NCI-H1436 (cell line): ENCODE results near the gene THOC5.
"Not testable (repeated sequence)": the region's sequence is repeated elsewhere in the genome, so short reads cannot be mapped to it uniquely, and the experiment has no call there.

Experiments
- DNase-seq: peaks from one replicate; lab custom pipeline; 2025; lab: John Stamatoyannopoulos, UW

THOC5 gene

DNA sequence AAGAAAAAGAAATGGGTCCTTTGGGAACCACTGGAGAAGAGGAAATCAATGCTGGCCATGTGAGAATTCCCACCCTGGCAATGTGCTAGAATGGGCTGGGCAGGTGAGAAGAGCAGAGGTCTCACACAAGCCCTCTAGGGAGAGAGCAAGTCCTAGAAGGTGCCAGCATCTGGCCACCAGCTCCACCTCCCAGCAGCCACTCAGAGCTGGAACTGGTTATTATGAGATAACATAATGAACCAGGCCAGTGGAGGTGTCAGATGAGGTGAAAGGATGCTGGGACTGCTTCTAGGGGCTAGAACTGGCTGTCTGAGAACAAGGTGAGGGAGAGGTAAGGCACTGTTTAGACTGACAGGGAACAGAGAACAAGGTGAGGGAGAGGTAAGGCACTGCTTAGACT is 44.3 kb downstream of the THOC5 start:
- DNase-seq: no peak

DNA sequence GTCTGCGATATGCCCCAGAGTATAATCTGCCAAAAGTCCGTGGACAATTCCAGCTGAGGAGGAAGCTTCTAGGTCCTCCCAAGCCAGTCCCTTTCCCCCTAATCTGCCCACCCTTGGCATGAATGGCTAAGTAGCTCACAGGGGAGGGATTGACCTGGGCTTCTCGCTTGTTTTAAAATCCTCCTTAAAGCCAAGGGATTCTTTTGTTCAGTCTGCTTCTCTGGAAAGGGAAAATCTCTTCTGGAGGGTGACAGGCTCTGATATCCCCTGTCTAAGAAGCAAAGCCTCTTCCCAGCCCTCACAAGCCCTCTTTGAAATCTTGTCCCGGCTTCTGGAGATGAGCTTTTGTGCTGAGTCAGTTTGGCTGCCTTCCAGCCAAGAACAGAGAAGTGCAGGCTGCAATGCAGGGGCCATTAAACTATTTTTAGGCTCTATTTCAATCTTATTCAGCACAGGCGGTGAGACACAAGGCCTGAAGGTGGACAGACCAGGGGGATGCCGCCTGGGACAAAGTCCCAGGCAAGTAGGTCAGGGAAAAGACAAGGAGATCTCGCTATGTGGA is 49.7 kb downstream of the THOC5 start:
- no peak for DNase-seq

DNA sequence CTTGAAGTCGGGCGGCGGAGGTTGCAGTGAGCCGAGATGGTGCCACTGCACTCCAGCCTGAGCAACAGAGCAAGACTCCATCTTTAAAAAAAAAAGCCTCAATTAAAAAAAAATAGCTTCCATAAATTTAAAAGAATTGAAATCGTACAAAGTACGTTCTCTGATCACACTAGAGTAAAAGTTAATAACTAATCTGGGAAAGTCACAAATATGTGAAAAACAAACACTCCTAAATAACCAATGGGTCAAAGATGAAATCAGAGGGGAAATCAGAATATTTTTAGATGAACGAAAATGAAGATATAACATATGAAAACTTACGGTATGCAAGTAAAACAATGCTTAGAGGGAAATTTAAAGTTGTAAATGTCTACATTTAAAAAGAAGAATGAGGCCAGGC is 53.7 kb downstream of the THOC5 start:
- no peak for DNase-seq

DNA sequence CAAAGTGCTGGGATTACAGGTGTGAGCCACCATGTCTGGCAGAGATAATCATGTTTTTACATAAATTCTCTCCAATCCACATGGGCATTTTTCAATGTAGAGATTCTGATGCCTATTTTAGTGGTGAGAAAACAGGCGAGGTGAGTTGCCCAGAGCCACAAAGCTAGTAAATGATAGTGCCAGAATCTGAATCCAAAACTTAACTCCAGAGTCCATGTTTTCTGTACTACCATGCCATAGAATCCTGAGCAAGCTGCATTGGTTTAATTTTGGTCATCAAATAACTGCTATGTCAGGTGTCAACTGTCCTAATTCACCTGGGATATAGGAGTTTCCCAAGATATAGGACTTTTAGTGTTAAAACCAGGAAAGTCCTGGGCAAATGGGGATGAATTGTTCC is 59.9 kb downstream of the THOC5 start:
- no peak for DNase-seq

DNA sequence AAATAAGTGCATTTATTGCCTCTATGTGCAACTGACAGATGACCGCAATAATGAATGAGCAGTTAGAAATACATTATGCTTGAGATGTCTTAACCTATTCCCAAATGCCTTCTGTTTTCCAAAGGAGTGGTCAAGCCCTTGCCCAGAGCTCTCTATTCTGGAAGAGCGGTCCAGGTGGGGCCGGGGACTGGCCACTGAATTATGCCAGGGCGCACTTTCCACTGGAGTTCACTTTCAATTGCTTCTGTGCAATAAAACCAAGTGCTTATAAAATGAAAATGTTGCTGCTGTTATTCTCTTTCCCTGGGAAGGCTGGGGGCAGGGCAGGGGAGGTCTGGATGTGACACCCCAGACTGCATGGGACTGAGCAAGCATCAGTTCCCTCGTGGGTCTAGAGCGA is 62.5 kb downstream of the THOC5 start:
- DNase-seq: no peak

DNA sequence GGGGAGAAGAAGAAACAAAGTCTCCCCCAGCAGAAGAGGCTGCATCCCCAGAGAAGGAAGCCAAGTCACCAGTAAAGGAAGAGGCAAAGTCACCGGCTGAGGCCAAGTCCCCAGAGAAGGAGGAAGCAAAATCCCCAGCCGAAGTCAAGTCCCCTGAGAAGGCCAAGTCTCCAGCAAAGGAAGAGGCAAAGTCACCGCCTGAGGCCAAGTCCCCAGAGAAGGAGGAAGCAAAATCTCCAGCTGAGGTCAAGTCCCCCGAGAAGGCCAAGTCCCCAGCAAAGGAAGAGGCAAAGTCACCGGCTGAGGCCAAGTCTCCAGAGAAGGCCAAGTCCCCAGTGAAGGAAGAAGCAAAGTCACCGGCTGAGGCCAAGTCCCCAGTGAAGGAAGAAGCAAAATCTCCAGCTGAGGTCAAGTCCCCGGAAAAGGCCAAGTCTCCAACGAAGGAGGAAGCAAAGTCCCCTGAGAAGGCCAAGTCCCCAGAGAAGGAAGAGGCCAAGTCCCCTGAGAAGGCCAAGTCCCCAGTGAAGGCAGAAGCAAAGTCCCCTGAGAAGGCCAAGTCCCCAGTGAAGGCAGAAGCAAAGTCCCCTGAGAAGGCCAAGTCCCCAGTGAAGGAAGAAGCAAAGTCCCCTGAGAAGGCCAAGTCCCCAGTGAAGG is 64.3 kb downstream of the THOC5 start:
- DNase-seq: not testable (repeated sequence)

DNA sequence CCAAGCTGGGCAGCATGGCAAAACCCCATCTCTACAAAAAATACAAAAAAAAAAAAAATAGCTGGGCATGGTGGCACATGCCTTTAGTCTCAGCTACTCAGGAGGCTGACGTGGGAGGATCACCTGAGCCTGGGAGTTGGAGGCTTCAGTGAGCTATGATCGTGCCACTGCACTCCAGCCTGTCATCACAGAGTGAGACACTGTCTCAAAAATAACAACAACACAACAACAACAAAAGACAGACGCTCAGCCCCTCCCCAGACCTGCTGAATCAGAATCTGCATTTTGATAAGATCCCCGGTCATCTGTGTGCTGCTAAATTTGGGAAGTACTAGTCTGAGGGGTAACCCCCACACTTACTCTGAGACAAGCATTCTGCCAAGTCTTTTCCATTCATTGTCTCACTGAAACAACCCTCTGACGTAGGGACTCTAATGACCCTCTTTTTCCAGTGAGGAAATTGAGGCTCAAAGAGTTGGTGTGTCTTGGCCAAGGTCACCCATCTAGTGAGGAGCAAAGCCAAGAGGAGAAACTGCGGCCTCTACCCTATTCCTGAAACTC is 66.1 kb downstream of the THOC5 start:
- no peak for DNase-seq

DNA sequence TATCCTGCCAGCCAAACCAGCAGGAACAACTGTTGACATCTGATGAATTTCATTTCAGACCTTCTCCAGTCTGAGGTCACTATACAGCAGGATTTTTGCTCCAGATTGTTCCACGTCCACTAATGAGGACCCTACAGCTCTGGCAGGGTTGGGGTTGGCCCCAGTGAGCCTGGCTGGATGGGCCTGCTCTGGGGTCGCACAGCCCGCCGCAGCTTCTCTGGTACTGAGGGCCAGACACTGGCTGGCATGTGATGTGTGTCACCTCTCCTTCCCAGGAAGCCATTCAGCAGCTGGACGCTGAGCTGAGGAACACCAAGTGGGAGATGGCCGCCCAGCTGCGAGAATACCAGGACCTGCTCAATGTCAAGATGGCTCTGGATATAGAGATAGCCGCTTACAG is 68.1 kb downstream of the THOC5 start:
- DNase-seq: no peak

DNA sequence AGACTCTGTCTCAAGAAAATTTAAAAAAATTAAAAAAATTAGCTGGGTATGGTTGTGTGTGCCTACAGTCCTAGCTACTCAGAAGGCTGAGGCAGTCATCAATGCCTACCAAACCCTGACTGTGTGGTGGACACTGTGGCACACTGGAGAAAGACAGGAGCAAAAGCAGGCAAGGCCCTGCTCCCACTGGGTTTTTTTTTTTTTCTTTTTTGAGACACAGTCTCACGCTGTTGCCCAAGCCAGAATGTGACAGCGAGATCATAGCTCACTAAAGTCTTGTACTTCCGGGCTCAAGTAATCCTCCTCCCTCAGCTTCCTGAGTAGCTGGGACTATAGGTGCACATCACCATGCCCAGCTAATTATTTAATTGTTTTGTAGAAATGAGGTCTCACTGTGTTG is 68.9 kb downstream of the THOC5 start:
- no peak for DNase-seq

DNA sequence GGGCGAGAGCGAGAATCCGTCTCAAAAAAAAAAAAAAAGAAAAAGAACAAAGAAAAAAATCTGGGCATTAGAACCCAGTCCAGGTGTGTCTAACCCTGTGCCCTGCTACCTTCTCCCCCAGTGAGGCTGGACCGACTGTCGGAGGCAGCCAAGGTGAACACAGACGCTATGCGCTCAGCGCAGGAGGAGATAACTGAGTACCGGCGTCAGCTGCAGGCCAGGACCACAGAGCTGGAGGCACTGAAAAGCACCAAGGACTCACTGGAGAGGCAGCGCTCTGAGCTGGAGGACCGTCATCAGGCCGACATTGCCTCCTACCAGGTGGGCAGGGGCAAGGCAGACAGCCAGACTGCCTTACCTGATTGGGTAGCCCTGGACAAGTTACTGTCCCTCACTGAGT is 70.3 kb downstream of the THOC5 start:
- DNase-seq: no peak

DNA sequence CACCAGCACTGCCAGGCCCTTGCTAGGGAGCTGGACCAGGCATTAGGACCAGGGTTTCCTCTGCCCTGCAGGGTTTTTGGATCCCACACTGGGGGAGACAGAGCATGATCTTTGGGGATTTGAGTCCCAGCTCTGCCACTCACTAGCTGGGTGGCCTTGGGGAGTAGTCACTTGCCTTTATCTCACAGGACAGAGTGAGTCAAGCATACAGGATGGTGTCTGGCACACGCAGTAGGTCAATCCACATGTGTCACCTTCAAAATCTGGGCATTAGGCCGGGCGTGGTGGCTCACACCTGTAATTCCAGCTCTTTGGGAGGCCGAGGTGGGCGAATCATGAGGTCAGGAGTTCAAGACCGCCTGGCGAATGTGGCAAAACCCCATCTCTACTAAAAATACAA is 70.8 kb downstream of the THOC5 start:
- DNase-seq: no peak

DNA sequence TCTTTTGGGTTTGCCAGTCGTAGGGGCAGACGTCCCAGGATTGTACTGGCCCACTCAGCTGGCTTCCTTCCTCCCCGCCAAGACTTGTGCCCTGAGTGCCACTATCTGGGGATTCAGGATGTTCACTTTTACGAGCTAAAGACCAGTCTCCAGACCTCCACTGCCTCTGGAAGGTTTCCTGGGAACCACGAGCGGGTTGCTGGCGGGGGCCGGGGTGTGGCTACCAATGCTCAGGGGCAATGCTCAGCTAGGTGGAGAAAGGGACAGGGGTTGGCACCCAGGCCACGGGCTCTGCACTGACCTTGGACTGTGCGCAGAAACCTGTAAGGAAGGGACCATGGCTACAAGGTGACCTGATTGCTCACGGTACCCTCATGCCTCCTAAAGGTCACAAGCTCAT is 71.3 kb downstream of the THOC5 start:
- DNase-seq: no peak

DNA sequence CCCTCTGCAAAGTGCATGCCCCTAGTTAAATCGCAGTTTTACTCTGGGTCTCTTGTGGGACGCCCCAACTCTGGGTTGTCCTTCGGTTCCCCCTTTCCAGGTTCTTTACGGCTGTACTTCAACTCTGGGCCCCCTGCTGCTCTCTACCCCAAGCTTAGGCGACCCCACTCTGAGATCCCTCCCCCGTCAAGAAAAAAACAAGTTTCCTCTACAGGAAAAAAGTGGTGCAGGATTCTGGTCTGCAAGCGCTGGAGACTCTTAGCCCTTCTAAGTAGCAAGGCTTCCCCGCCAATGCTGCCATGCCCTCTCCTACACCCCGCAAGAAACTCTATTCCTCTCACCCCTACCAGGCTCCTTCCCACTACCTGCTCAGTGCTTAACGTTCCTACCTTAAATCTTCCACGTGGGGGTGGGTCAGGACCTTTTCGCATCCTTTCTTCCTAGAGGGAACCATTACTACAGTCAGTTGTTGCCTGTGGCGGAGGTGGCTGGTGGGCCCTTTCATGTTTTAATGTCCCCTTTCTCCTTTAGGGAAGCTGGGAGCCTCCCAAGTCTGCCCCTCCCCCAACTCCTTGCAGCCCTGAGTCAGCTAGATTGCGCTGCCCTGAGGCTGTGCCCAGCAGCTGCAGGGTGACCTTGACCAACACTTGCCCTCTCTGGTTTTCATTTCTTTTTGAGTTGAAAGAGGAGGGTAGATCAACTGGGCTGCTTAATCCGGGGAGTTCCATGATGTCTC is 72.1 kb downstream of the THOC5 start:
- DNase-seq: no peak

DNA sequence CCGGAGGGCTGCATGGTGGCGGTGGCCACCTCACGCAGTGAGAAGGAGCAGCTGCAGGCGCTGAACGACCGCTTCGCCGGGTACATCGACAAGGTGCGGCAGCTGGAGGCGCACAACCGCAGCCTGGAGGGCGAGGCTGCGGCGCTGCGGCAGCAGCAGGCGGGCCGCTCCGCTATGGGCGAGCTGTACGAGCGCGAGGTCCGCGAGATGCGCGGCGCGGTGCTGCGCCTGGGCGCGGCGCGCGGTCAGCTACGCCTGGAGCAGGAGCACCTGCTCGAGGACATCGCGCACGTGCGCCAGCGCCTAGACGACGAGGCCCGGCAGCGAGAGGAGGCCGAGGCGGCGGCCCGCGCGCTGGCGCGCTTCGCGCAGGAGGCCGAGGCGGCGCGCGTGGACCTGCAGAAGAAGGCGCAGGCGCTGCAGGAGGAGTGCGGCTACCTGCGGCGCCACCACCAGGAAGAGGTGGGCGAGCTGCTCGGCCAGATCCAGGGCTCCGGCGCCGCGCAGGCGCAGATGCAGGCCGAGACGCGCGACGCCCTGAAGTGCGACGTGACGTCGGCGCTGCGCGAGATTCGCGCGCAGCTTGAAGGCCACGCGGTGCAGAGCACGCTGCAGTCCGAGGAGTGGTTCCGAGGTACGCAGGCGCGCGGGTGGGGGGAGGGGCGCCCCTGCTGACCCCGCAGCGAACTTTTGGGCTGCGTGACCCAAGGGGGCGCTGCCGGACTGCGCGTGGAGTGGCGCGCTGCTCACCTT is 72.9 kb downstream of the THOC5 start:
- DNase-seq: no peak

DNA sequence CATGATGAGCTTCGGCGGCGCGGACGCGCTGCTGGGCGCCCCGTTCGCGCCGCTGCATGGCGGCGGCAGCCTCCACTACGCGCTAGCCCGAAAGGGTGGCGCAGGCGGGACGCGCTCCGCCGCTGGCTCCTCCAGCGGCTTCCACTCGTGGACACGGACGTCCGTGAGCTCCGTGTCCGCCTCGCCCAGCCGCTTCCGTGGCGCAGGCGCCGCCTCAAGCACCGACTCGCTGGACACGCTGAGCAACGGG is 73.4 kb downstream of the THOC5 start:
- DNase-seq: no peak

DNA sequence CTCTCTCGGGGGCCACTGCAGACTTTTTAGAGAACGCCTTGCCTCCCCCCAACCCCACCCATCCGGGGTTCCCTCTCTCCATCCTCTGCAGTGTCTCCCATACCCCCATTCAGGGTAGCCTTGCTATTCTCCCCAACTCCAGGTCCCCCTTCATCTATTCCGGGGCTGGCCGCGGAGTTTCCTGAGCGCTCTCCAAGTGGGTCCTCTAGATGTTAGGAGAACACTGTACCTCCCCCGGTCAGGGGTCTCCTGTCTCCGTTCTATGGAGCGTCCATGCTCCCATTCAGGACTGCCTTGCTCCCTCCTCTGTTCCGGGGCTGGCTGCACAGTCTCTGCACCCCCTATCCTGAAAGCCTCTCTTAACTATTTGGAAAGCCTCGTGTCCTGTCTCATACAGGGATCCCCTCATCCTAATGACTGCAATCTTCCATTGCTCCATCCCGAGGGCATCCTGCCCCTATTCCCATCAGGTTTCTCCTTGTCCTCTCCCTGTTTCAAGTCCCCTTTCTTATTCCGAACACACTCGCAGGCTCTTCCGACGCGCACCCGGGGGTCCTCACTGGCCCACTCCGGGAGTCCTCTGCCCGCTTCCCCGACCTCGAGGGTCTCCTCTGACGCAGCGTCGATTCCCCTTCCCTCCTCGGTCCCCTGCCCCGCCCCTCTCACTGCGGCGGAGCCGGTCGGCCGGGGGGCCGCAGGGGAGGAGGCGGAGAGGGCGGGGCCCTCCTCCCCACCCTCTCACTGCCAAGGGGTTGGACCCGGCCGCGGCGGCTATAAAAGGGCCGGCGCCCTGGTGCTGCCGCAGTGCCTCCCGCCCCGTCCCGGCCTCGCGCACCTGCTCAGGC is 73.9 kb downstream of the THOC5 start, which contains the start of gene NEFH:
Gene NEFH, plus strand, starts transcription at position 802 of the 845 bp plus-strand sequence. CDS start 45 bp downstream, outside the sequence.
- DNase-seq: peak; percentile 78

DNA sequence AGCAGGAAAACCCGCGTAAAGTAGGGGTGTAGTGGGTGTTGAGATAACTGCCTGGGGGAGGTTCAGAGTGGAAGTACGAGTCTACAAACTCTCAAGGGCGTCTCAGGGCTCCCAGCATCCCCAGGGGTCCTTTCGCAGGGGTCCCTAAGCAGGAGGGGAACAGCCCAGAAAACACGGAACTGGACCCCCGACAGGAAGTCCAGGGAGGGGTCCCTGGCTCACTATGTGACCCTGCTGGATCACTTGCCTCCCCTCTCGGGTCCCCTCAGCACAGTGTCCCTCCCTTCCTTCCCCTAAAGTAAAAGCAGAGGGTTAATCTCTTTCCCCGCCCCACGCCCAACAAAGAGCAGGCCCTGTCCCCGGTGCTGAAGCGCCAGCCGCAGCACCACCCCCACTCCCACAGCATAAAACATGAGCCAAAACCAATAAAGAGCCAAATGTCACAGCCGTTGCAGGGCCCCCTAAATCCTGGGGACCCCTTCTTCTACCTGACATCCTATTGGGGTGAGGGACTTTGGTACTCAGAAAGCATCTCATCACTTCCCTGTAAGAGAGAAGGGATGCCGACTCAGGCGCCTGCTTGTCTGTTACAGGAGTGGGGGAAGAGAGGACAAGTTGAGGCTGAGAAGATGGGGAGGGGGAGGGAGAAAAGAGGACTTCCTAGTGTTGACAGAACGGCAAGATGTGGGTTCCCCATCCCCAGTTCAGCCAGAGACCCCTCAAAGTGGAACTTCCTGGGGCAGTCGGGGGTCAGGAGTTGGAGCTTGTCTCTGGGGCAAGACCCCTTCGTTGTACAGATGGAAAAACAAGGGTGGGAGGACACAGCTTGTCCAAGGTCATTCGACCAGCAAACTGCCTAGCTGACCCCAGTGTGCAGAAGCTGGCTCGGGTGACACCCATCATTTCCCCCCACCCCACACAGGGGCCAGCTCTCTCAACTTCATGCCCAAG is 75.0 kb downstream of the THOC5 start:
- peak; percentile 34 for DNase-seq

DNA sequence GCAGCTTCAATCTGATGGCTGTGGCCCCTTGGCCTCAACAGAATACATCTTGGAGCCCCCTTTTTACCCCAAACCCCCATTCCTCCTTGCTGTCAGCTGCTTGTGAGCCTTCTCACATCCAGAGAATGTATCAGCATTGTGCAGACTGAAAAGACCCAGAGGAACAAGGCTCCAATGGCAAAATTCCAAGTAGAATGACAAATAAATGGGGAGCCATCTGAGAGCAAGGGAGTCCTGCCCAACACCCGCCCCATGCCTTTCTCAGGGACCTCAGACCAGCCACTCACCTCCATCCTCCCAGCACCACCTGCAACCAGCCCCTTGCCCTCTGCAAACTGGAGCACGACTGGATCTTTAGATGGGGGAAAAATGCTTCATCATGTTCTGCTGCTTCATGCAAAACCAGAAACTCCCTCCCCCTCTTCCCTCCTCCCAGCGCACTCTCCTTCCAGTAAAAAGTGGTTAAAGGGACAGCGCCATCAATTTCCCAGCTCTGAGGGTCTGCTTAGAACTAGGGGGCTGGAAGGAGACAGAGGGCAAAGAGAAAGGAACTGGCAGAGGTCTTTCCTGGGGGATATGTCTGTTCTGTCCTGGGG is 75.7 kb downstream of the THOC5 start:
- peak; percentile 50 for DNase-seq

DNA sequence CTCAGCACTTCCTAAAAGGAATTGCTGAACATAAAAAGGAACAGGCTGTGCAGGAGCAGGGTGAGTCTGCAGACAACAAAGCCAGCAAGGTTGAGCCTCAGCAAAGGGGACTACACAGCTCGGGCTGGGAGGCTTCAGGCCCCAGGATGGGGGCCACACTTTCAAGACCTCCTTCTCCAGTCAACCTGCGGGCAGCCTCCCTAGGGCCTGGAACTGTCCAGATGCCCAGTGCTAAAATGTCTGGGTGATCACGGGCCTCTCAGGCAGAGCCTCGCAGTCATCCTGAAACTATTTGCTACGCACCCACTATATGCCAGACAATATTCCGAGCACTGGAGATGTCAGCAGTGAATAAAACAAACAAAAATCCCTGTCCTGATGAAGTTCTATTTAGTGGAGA is 77.4 kb downstream of the THOC5 start:
- no peak for DNase-seq

DNA sequence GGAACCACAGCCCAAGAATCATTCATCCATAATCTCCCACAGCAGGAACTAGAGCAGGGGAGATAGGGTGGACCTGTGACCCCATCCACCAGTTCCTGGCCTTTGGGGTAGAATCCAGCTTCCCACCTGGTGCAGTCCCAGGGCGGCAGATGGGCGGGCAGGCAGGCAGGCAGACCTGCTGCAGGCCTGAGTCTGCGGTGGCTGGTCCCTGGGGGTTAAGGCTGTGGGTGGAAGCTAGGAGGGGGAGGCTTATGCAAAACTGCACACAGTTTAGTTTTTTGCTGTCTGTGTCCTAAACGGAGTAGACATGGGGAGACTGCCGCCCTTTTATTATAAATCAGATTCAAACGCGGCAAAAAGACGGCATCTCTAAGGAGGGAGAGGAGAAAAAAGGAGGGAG is 78.0 kb downstream of the THOC5 start:
- peak; percentile 60 for DNase-seq
